GM08714 (cell line): Measurements from ENCODE around the gene RPL11.
A peak's percentile ranks its signal among the peaks of the same experiment; 100 is the strongest.
"Not testable (repeated sequence)": the region's sequence is repeated elsewhere in the genome, so short reads cannot be mapped to it uniquely, and the experiment has no call there.

Experiments
- H3K4me3 ChIP-seq: fragments of 200-500 bp; sonication (Bioruptor generic); 2 replicates; pipeline ENCODE4 v1.5.1; 2014; ENCODE audit warnings: mild to moderate bottlenecking, low read length, inconsistent platforms
- ZNF274 ChIP-seq: IDR thresholded peaks from 2 replicates; pipeline ENCODE4 v1.6.1; 2012; ENCODE audit warnings: mild to moderate bottlenecking, low read depth, low read length

Gene RPL11

DNA sequence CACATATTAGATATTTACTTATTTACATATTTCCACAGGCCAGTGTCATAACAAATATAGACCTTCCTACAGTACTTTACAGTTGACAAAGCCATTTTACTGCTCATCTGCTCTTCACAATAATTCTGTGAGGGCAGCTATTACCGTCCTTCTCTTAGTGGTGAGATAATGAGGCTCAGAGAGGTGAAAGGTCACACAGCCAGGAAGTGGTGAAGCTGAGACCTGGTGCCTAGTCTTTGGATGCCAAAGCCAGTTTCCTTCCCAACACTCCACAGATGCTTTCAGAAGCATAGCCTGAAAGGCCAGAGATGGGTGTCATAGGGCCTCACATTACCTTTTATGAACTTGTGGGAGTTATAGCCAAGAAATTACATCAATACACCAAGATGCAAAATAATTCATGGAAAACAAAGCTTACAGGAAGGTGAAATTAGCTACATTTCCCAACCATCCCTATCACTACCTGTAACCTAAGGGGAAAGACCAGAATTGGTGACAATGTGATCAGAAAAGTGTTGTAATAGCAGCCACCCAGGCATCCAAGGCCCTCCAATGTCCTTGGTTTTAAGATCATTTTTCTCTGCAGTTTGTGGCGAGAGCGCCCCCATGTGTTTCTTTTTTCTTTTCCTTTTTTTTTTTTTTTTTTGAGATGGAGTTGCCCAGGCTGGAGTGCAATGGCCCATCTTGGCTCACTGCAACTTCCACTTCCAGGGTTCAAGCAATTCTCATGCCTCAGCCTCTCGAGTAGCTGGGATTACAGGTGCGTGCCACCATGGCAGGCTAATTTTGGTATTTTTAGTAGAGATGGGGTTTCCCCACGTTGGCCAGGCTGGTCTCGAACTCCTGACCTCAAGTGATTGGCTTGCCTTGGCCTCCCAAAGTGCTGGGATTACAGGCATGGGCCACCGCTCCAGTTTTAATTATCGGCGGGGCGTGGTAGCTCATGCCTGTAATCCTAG lies 26.5 kb upstream of the RPL11 start:
- no peak for TF ChIP-seq ZNF274
- H3K4me3 ChIP-seq: no peak overlapping the region

DNA sequence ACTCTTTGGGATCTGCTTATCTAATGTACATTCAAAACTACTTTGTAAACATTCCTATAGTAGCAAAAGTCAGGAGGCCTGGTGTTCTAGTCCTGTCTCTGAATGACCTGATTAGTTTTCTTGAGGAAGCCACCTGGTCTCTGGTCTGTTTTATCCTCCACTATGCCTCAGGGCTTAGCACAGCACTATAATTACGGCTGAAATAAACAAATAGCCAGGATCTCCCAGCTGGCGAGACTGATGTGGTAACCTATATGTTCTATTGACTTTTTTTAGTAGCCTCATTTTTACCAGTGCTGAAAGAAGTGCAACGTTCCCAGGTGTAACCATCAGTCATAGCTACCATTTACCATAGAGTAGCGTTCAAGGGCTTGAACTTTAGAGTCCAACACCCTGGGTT lies 24.2 kb upstream of the RPL11 start:
- TF ChIP-seq ZNF274: no peak
- no peak overlapping the region for H3K4me3 ChIP-seq

DNA sequence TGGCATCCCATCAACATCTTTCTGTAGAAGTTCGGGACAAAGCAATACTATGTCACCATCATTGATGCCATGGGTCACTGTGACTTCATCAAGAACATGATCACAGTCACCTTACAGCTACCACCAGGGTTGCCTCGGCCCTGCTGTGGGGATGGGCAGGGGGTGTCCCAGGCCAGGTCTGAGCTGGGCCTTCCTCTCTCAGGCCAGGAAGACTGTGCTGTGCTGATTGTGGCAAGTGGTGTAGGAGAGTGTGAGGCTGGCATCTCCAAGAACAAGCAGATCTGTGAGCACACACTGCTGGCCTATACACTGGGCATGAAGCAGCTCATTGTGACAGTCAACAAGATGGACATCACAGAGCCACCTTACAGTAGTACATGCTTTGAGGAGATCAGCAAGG lies 20.9 kb upstream of the RPL11 start:
- no peak for TF ChIP-seq ZNF274
- H3K4me3 ChIP-seq: no peak overlapping the region

GRCh38 chr1:23673086-23673813 lies 18.4 kb upstream of the RPL11 start:
- TF ChIP-seq ZNF274: no peak

GRCh38 chr1:23679815-23680214 lies 11.8 kb upstream of the RPL11 start:
- no peak overlapping the region for H3K4me3 ChIP-seq
- TF ChIP-seq ZNF274: no peak

More at GRCh38 chr1:23673086-23673813, 18.4 kb upstream of the RPL11 start:
- H3K4me3 ChIP-seq: no peak overlapping the region

GRCh38 chr1:23682946-23683345 lies 8.7 kb upstream of the RPL11 start:
- no peak overlapping the region for H3K4me3 ChIP-seq
- TF ChIP-seq ZNF274: no peak

DNA sequence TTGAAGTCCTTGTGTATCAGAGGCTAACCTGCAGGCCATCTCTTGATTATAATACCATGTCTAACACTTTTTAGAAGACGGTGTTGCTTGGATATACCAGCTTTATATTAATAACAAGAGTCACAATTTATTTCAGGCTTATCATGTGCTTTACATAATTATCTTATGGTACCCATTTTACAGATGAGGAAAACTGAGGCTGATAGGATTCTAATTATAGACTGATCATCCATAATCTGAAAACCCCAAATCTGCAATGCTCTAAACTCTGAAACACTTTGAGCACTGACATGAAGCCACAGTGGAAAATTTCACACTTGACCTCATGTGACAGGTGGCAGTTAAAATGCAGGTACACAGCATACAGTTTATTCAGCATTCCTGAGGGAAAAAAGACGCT lies 7.2 kb upstream of the RPL11 start:
- TF ChIP-seq ZNF274: no peak
- no peak overlapping the region for H3K4me3 ChIP-seq

GRCh38 chr1:23685197-23685596 lies 6.4 kb upstream of the RPL11 start:
- H3K4me3 ChIP-seq: not testable (repeated sequence)

- not testable (repeated sequence) for H3K4me3 ChIP-seq
Measured at GRCh38 chr1:23687680-23688079, 3.9 kb upstream of the RPL11 start.

DNA sequence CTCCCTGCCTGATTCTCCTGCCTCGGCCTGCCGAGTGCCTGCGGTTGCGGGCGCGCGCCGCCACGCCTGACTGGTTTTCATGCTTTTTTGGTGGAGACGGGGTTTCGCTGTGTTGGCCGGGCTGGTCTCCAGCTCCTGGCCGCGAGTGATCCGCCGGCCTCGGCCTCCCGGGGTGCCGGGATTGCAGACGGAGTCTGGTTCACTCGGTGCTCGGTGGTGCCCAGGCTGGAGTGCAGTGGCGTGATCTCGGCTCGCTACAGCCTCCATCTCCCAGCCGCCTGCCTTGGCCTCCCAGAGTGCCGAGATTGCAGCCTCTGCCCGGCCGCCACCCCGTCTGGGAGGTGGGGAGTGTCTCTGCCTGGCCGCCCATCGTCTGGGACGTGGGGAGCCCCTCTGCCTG lies 3.3 kb upstream of the RPL11 start:
- not testable (repeated sequence) for H3K4me3 ChIP-seq

- H3K4me3 ChIP-seq: peak overlapping the region; percentile 95
- TF ChIP-seq ZNF274: no peak
Measured at GRCh38 chr1:23692308-23692871, 784 bp downstream of the RPL11 start.

DNA sequence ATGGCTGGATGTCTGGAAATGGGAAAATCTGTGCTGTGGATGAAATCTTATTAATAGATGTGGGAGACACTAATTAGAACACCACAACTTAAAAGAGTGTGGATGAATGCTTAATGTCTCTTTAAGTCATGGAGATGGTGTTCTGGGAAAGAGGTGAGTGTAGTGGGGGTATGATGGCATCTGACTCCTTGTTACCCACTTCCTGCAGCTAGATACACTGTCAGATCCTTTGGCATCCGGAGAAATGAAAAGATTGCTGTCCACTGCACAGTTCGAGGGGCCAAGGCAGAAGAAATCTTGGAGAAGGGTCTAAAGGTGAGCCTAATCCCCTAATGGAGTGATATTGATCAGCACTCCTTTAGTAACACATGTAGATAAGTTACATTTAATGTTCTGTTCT lies 2.0 kb downstream of the RPL11 start:
- no peak for TF ChIP-seq ZNF274

DNA sequence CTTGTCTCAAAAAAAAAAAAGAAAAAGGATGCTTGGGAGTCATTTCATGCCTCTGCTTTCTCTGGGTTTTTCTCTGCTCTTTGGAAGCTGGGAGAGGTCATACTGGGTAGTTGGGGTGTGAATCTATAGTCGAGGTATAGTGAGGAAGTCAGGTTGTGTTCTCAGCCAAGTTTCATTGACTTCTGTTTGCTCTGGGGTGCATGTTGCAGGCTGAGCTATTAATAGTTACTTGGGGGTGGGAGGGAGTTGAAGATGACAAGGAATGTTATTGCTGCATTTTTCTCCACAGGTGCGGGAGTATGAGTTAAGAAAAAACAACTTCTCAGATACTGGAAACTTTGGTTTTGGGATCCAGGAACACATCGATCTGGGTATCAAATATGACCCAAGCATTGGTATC lies 2.8 kb downstream of the RPL11 start:
- peak overlapping the region; percentile 95; the same call in 1 of the 2 replicates for H3K4me3 ChIP-seq
- no peak for TF ChIP-seq ZNF274

More for the DNA sequence above, 2.0 kb downstream of the RPL11 start:
- peak overlapping the region; percentile 95 for H3K4me3 ChIP-seq

DNA sequence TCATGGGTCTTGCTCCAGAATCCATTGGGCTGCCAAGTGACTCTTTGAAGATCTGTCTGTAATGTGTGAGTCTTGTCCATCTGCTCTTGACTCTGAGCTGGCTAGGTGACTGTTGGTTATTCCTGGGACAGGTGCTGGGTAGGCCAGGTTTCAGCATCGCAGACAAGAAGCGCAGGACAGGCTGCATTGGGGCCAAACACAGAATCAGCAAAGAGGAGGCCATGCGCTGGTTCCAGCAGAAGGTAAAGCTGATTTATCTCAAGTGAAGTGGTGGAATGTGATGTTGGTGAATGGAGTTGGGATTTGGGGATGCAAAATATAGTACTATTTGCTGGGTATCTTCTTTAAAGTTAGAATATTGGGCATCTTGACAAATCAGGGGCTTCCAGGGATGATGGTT lies 4.1 kb downstream of the RPL11 start:
- H3K4me3 ChIP-seq: no peak overlapping the region
- no peak for TF ChIP-seq ZNF274
